H1 (cell line): ENCODE results near the gene GYPA. TPM values are rescaled to one million over a fixed set of nuclear protein-coding genes. Genes with fewer than 3 reads are reported as not detected.

Experiments
- CHD1 ChIP-seq: IDR thresholded peaks from 2 replicates; pipeline ENCODE4 v1.6.1; 2012; ENCODE audit warnings: low read depth, low read length, improper control_type of control experiment
- CHD7 ChIP-seq: fragments of 300-600 bp; sonication (generic); IDR thresholded peaks from 2 replicates; pipeline ENCODE4 v1.7.1; 2012; ENCODE audit warnings: low read length, moderate library complexity, mild to moderate bottlenecking, inconsistent platforms; ENCODE audit not compliant: insufficient replicate concordance
- CREB1 ChIP-seq: IDR thresholded peaks from 2 replicates; pipeline ENCODE4 v1.6.1; 2012; ENCODE audit warnings: inconsistent platforms
- NANOG ChIP-seq: IDR thresholded peaks from 2 replicates; pipeline ENCODE4 v1.6.1; 2011; ENCODE audit warnings: low read length, low read depth, mild to moderate bottlenecking, inconsistent platforms; ENCODE audit not compliant: insufficient read depth, poor library complexity, severe bottlenecking
- POLR2A ChIP-seq, 2 experiments: IDR thresholded peaks; 1 replicate in 1 of 2; 2 replicates in 1 of 2; pipeline ENCODE4 v1.6.1; 2011; ENCODE audit warnings: low read depth in 2 of 2, low read length in 2 of 2, mild to moderate bottlenecking in 2 of 2; ENCODE audit errors: control extremely low read depth in 1 of 2
- RAD21 ChIP-seq, 2 experiments: IDR thresholded peaks in 1 of 2; conservative IDR thresholded peaks in 1 of 2; 2 replicates each; pipeline ENCODE4 v1.6.1; 2011; ENCODE audit warnings: low read depth in 2 of 2, low read length in 2 of 2, improper control_type of control experiment in 1 of 2, inconsistent platforms in 1 of 2, mild to moderate bottlenecking in 1 of 2, moderate library complexity in 1 of 2
- RNF2 ChIP-seq: fragments of 200-900, 300-1000 bp; sonication (generic); IDR thresholded peaks from 2 replicates; pipeline ENCODE4 v1.7.1; 2016; ENCODE audit warnings: borderline replicate concordance, low read depth, mild to moderate bottlenecking, antibody characterized with exemption, low read length; ENCODE audit not compliant: poor library complexity, severe bottlenecking; ENCODE audit errors: missing control alignments
- SAP30 ChIP-seq: fragments of 300-600 bp; sonication (generic); IDR thresholded peaks from 2 replicates; pipeline ENCODE4 v1.7.1; 2012; ENCODE audit warnings: low read length, moderate library complexity, mild to moderate bottlenecking, inconsistent platforms; ENCODE audit not compliant: insufficient read depth, insufficient replicate concordance
- TEAD4 ChIP-seq: IDR thresholded peaks from 2 replicates; pipeline ENCODE4 v1.6.1; 2012; ENCODE audit warnings: low read depth, low read length, inconsistent platforms, mixed read lengths
- YY1 ChIP-seq: IDR thresholded peaks from 2 replicates; pipeline ENCODE4 v1.6.1; 2011; ENCODE audit warnings: low read depth, mild to moderate bottlenecking, low read length
- polyA plus RNA-seq, 7 experiments: library from polyadenylated mRNA; depleted of rRNA in 3 of 7; stranded (reverse) in 5 of 7; unstranded in 2 of 7; fragments of >200 nt in 5 of 7; fragments of 200-250 nt in 2 of 7; gene quantifications; 1 replicate in 5 of 7; 2 replicates in 1 of 7; 4 replicates in 1 of 7; pipeline versions ENCODE4 v1.2.1 to v1.2.3, GENCODE V29; 2011 to 2013; ENCODE audit warnings: missing spikeins in 2 of 7, mixed read lengths in 2 of 7
- total RNA-seq: library from RNA; stranded (reverse); fragmentation: NEBNext Ultra II Directional; extraction: Animal tissue kit (Norgen Biotek cat#: 25700); gene quantifications from 2 replicates; pipeline ENCODE4 v1.2.1, GENCODE V29; 2021

GYPA gene
- total and polyA plus RNA-seq, 2 of the 8 experiments (the other 6 are each of a cell fraction or from before 2014, with no cell fraction given): not detected

- TF ChIP-seq CHD7 (no peak), CREB1 (no peak), YY1 (no peak), POLR2A (IDR thresholded peaks at IDR 0.05; ENCODE audit: control extremely low read depth in 1 of 2, low read depth in 2 of 2, low read length in 2 of 2) (no peak), NANOG (no peak), CHD1 (no peak), TEAD4 (no peak), RNF2 (no peak), RAD21 (IDR thresholded peaks at IDR 0.05 in 1 of 2, conservative IDR thresholded peaks at IDR 0.05 in 1 of 2; ENCODE audit: low read depth in 2 of 2, low read length in 2 of 2) (no peak), SAP30 (no peak)
- TF ChIP-seq, all 59 proteins: peak for 0
Measured at GRCh38 chr4:144185086-144185485, 44.6 kb upstream of the GYPA start (continued).
